ENCODE results near the gene DCLK1.

DNA sequence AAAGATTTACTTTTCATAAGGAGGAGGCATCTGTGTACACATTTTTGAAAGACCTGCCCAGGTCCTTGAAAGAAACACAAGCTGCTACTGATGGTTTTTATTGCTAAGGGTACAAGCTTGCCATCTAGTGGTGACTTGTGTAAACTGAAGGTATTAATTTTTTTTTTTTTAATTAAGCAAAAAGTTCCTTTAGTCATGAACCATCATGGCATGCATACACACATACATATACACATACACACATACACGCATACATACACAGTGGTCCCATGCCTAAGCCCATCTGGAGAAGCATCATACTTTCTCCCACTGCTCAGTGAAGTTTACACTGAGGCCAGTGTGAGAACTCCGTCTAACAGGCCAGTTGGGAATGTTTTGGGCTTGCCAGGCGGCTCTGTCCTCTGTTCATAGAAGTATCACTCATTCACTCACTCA lies 312.5 kb downstream of the DCLK1 start:
- TF ChIP-seq POLR2A (IDR thresholded peaks at IDR 0.05) (no peak), EP300 (IDR thresholded peaks at IDR 0.05) (no peak)
- TF ChIP-seq, protein P1, sequence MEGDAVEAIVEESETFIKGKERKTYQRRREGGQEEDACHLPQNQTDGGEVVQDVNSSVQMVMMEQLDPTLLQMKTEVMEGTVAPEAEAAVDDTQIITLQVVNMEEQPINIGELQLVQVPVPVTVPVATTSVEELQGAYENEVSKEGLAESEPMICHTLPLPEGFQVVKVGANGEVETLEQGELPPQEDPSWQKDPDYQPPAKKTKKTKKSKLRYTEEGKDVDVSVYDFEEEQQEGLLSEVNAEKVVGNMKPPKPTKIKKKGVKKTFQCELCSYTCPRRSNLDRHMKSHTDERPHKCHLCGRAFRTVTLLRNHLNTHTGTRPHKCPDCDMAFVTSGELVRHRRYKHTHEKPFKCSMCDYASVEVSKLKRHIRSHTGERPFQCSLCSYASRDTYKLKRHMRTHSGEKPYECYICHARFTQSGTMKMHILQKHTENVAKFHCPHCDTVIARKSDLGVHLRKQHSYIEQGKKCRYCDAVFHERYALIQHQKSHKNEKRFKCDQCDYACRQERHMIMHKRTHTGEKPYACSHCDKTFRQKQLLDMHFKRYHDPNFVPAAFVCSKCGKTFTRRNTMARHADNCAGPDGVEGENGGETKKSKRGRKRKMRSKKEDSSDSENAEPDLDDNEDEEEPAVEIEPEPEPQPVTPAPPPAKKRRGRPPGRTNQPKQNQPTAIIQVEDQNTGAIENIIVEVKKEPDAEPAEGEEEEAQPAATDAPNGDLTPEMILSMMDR (IDR thresholded peaks at IDR 0.05): peak; percentile 53 to 78 (median 60)

All from tibial nerve (tissue), 4 donors.